CD4-positive, alpha-beta T cell treated with Interleukin-1 beta for 1 hour (primary cell): Measurements from ENCODE around the gene ECHDC3.
A peak's percentile ranks its signal among the peaks of the same experiment; 100 is the strongest.

Source experiments
- DNase-seq, 2 donors: peaks; one replicate each; pipeline ENCODE4 v3.0.0-alpha.2; 2020 to 2022

The ECHDC3 gene

DNA sequence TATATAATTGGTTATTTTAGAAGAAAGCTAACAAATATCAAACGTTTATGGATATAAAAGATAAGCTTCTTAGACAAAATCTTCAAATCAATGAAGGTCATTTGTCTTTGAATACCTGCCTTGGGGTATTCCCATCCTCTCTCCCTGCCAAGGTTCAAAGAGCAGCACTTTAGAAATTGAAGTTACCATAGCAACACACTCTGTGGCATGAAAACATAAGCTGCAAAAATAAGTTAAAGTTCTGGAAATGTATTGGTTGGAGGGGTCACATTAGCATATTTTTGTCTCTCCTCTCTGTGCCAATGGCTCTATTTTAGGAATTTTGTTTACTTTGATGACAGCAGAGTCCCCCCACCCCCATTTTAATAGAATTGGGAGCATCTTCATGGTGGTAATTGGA lies 12.0 kb downstream of the ECHDC3 start:
- no peak for DNase-seq

DNA sequence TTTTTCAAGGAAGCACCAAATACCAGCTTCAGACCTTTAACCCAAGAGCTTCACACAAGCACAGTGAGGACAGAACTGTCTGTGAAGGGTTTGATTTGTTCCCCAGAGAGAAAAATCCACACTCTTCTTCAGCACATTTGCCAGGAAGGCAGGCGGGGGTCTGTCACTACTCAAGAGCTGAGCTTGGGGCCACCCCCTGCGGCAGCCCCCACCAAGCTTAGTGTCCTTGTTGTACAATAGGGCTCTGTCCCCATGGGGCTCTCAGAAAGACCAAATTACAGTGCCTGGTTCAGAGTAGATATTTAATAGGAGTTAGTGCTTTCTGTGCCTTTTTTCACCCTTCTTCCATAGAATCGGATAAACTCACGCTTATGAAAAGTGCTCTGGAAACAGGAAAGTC lies 12.4 kb downstream of the ECHDC3 start:
- DNase-seq: no peak

DNA sequence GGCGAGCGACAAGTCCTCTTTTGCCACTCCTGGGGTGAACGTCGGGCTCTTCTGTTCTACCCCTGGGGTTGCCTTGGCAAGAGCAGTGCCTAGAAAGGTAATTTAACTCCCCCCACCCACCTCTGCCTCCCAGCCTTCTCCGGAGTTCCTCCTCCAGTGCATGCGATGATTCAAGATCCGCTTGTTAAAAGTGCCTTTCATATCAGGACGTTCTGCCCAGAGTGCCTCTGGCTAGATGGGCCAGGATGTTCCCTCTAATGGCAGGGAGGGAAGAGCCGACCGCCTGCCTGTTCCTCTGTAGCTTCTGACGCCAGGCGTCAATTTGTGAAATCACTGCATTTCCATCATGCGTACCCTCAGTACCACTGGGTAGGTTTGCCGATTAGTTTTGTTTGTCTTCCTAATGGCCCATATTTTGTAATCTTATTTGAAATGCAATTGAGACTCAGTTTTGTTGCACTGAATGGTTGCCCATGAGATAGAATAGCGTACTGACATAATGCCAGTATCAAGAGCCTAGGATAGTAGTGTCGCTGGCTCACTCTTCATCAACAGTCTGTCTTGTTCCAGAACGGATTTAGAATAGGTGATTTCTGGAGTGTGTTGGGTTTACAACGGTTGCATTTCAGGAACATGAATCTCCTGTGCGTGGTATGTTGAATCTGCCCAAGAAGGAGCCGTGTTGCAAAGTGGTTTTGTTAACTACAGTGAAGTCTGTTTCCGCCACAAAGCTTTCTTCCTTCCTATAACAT lies 13.5 kb downstream of the ECHDC3 start:
- DNase-seq: no peak

DNA sequence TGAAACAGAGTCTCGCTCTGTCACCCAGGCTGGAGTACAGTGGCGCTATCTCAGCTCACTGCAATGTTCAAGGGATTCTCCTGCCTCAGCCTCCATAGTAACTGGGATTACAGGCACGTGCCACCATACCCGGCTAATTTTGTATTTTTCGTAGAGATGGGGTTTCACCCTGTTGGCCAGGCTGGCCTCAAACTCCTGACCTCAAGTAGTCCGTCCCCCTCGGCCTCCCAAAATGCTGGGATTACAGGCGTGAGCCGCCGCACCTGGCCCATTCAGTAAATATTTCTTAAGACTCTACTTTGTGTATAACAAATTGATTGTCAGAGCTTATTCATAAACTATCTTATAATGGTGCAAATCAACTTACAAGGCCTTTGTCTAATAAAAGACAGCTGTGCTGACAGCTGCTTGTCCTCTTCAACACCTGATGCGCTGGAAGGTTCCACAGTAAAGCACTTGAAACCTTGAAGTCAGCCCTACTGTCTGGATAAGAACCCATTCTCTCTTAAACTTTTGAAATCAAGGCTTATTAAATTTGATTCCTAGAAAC lies 14.7 kb downstream of the ECHDC3 start:
- no peak for DNase-seq

DNA sequence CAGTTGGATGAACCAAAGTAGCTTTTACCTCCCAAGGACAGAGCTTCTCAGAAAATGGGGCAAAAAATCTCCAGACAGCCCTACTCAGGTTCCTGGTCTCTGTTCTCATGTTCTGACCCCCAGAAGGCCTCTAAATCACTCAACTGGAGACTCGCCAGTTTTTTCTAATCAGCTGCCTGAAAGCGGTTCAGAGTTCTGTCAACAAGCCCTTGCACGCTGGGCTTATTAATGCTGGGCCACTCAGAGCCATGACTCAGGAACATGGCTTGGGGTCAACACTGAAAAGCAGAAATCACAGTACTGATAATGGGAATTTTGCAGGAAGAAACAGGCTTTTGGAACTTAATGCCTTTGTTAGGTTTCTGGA lies 15.3 kb downstream of the ECHDC3 start:
- no peak for DNase-seq

DNA sequence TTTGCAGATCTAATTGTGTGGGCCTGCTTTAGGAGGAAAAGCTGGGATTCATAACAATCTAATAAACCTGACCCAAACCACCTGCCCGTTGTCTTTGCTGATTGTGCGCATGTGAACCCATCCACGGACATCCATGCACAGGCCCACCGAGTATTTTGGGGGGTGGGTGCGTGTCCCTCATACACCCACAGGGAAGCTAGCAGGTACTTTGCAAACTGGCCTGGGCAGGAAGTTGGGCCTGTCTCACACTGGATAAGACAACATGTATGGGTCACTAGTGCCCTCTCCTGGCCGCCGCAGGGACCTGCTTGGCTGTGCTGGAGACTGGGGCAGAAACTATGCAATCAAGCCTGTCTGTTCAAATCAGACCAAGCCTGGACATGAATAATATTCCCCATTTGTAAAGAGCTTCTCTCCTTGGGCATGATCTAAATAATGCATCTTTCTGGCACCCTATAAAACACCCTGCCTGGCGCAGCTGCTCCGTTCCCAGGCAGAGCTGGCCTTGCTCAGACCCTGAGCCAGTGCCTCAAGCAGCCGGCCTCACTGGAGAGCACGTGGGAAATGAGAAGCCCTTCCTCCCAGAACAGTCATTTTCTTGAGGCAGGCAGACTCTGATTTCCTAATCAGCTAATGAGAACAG lies 15.8 kb downstream of the ECHDC3 start:
- peak; percentile 75 to 80 for DNase-seq

DNA sequence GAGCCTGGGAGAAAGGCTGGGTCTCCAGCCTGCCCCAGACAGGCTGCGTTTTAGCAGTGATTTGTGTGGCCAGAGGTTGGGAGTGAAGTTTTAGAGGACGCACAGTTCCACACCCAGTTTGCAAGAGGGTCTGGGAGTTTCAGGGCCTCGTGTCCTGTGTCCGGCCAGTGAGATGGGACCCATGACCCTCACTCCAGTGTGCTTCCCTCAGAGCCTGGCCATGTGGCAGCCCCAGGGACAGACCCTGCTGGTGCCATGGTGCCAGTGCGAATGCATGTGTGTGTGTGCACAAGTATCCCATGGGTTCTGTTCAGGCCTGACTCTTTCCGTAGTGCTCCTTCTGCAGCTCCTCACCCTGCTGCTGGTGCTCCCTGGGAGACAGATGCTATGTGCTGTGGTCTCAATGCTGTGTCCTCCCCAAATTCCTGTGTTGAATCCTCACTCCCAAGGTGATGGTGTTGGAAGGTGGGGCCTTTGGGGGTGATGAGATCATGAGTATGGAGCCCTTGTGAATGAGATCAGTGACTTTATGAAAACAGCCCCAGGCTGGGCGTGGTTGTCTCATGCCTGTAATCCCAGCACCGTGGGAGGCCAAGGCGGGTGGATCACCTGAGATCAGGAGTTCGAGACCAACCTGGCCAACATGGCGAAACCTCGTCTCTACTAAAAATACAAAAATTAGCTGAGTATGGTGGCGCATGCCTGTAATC lies 16.5 kb downstream of the ECHDC3 start:
- DNase-seq: no peak

DNA sequence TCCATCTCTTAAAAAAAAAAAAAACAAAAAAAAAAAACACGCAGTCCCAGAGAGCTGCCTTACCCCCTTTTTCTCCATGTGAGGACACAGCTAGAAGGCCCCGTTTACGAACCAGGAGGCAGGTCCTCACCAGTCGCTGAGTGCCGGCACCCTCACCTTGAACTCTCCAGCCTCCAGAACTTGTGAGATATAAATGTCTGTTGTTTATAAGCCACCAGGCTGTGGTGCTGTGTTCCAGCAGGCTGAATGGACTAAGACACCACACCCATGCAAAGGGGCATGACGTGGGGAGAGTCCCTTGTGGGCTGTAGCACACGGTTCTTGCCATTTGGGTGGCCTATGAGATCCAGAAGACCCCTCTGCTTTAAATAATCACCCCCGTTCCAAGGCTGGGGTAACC lies 17.2 kb downstream of the ECHDC3 start:
- DNase-seq: no peak

DNA sequence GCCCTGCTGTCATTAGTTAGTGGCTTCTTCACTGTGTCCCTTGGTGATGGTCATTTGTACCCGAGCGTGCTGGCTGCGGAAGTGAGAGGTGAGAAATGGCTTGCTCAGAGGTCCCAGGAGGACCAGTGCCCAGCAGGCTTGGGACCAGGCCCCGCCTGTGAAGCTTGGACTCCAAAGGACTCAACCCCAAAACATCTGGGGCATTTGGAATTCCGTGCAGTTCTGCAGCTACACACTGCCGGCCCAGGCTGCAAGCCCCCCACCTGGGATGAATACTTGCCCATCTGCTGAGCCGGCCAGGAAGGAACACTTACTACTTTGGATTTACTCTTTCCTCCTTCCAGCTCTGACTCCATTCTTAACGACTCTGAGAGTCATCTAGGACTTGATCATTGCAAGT lies 18.0 kb downstream of the ECHDC3 start:
- no peak for DNase-seq

DNA sequence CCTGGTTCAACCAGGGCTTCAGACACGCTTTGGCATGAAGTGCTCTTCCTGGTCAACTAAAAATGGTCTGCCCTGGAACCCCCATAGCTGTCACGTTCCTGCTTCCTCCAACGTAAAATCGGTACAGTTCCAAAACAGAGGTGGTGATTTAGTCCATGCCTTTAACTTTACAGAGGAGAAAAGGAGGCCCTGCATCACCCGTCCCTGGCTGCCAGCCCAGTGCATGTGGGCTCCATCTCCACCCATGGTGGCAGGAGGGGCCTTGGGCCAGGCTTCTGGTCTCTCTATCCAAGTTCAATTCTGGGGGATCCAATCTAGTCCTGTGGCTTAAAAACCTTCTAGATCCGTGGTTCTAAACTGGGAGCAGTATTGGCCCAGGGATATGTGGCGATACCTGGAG lies 18.7 kb downstream of the ECHDC3 start:
- no peak for DNase-seq

DNA sequence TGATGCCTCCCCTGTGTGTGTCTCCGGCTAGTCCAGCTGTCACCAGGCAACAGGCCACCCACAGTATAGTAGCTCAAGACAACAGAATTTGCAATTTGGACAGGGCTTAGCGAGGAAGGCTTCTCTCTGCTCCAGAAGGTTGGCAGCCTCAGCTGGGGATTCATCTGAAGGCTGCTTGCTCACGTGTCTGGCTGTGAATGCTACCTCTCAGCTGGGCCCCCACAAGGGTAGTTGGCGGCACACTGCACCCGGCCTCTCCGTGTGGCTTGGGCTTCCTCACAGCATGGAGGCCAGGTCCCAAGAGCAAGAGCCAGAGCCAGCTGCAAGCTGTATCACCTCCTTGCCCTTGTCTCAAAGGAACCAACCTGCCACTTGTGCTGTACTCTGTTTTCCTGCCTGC lies 19.2 kb downstream of the ECHDC3 start:
- DNase-seq: no peak

DNA sequence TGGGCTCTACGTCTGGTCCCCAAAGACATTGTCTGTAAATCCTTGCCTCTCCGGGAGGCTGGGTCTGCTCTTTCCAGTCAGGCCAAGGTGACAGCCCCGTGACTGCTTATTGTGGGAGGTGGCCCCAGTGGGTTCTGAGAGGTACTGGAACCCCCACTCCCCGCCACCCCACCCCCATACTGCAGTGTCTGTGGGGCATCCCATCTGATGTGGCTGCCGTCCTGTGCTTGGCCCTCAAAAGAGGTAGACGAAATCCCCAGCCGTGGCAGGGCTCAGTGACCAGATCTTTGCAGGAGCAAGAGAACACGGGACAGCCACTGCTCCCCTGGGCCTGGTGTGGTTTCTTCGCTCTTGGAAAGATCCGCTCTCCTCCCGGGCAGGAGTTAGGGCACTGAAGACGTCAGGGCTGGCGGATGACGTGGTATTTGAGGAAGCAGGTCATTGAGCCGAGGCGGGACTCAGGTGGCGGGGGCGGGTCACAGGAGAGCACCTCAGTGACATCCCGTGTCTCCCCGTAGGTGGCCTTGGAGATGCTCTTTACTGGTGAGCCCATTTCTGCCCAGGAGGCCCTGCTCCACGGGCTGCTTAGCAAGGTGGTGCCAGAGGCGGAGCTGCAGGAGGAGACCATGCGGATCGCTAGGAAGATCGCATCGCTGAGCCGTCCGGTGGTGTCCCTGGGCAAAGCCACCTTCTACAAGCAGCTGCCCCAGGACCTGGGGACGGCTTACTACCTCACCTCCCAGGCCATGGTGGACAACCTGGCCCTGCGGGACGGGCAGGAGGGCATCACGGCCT lies 20.7 kb downstream of the ECHDC3 start:
- DNase-seq: no peak

DNA sequence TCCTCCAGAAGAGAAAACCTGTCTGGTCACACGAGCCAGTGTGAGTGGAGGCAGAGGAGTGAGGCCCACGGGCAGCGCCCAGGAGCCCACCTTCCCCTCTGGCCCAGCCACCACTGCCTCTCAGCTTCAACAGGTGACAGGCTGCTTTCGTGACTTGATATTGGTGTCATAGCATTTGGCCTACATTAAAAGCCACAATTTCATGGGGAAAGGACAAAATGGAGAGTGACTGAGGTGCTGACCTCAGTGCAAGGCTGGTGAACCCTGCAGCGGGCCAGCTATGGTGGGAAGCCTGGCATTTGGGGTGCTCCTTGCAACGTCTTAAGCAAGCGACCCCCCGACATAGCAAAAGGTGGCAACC lies 21.3 kb downstream of the ECHDC3 start:
- DNase-seq: no peak

DNA sequence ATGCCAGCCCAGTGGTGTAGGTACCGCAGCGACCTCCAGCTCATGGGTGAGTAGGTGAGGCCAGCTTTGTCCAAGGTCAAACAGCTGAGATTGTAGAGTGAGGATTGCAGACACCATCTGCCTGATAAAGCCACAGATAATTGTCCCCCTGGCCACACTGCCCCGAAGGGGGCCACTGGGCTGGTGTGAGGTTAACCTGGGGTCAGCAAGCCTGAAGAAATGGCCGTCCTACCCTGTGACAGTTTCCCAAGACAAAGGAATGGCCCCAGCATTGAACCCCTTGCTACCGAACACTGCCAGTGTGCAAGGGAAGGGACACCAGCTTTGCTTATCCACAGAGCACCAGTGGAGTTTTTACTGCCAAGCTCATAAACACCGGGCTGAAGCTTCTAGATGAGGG lies 23.0 kb downstream of the ECHDC3 start:
- no peak for DNase-seq

DNA sequence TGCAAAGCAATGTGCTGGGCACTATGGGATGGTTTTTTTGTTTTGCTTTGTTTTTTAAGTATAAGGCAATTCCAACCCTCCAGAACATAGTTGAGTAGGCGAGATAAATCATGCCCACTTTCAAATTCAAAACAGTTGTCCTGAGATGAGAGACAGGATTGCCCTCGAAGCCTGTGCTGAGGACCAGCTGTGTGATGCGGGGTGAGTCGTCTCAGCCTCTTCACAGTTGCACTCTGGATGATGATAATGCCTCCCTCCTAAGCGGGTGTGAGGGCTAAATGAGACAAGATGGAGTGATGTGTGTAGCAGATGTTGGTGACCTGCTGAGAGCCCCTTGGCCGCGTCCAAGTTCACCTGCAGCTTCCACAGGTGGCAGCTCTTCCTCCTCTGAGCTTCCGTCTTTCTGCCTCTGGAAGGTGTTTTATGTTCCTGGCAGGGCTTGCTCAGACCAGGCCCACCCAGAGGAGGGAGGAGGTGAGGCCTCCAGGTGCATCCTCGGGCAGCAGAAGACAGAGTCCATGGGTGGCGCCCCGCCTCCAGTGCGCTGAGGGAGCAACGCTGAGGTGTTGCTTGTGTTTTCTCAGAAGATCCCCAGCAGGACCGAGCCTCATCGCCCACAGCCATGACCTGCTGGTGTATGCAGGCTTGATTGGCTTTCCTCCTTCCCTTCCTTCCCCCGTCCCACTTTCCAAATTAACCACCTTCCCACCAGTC lies 30.6 kb downstream of the ECHDC3 start:
- DNase-seq: no peak

DNA sequence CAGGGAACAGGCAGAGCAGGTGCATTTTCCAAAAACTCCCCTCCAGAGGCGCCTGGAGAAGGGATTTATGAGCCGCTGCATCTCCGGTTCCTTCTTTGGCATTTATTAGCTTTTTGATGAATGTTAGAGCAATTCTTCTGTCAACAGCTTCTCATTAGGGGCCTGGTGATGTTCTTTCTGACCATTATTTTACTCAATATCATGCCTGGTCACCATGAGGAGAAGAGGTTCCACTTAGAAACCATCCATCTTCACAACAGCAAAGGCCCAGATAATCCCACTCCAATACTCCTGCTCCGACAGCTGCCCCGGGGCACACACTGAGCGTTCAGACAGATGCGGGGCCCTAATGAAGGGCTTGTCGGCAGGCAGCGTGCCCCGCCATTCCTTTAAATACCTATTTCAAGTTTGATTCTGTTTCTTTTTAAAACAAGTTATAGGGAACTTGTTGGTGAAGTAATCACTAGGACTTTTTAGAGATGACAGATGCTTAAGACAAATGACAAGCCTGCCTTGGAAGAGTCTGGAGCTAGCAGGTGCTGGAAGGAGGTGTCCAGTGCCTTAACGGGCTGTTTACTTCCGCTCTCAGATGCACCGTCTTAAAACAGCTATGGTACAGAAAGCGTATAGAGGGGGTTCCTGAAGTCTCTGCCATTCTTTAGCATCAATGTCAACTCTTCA lies 31.7 kb downstream of the ECHDC3 start:
- DNase-seq: no peak

DNA sequence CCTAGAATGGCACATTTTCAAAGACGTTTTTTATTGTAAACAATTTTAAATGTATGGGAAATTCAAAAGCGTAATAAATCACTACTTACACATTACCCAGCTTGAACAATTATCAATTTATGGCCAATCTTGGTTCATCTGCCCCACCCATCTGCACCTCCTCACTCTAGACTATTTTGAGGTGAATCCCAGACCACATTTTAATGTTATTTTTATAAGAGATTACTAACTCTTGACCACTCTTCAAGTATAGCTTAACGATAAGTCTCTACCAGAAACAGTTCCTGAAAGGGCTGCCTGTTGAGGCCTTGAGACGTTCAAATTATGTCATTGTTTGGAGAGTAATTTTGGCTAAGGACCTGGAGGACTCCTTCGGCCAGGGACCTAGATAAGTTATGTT lies 33.2 kb downstream of the ECHDC3 start:
- DNase-seq: no peak

DNA sequence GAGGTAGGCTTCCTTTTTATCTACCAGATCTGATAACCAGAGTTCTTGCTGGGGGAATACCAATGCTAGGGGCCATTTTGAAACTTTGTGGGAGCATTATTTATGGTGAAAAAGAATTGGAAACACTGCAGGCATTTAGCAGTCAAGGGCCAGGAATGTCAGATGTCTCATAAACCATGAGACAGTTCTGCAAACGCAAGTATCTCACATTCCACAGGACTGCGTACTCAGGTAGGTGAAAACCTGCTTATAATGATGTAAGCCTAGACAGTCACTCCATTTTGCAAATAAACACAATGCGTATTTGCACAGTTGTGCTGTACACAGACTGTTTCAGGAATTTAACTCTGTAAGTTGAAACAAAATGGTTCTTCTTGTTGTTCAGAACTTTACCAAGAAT lies 33.9 kb downstream of the ECHDC3 start:
- DNase-seq: no peak

DNA sequence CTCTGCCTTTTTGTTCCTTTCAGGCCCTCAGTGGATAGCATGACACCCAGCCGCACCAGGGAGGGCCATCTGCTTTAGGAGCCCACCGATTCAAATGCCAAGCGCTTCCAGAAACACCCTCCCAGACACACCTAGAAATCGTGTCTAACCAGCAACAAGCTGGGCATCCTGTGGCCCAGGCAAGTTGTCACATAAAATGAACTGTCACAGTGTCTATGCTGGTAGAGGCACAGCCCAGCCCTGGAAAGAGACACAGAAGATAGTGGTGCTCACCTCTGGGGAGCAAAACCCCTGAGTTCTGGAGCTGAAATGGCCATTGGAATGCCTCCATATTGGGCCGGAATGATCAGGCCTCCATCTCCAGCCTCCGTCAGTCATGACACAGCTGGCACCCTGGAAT lies 38.9 kb downstream of the ECHDC3 start:
- no peak for DNase-seq

DNA sequence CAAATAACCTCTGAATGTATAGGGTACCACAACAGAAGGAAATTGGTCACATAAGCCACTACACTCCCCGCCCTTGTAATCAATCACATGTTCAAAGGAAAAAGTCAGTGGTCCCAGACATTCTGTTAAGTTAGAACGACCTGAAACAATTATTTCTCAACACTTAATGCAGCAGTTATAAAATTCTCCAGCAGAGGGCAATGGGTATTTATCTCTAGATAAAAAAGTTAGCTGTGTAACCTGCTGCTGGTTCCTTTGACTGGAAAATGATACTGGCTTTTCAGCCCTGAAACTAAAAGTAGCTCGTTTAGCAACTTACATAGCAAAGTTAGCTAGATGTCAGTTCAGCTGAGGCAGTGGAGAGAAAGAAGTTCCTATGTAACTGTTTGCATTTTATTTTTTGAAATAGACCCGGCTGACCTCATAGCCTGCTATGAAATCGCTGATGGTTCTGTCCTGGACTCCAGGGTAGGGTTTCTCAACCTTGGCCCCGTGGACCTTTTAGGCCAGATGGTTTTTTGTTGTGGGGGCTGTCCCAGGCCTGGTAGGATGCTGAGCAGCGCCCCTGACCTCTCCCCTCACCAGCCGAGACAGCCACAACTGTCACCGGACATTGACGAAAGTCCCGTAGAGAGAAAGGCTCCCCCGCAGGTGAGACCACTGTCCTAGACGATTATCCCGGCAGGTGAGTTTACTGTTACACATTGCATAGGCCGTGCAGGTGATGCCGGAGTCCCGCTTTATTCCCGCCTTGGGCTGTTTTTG lies 40.8 kb downstream of the ECHDC3 start:
- DNase-seq: peak in 1 of 2 donors; percentile 42

DNA sequence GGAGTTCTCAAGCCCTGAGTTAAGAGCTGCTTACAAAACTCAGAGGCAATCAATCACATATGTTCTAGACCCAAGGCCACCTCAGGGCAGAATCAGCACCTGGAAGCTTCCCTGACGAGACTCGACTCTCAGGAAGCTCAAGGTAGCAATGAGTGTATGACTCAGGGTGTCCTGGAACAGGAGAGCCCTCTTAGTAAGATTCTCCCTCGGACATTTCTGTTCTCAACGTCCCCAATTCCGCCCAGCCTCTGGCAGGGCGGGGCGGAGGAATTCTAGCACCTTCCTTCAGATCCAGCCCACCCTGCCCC lies 41.3 kb downstream of the ECHDC3 start:
- DNase-seq: no peak
